HG03060 (cell line): ENCODE measurements around the gene RNU7-1.
A peak's percentile ranks its signal among the peaks of the same experiment; 100 is the strongest.

Experiments
- ATAC-seq: cut with Tn5 transposase; IDR thresholded peaks from one replicate; pipeline ENCODE4 v1.9.1; 2021; ENCODE audit warnings: low read depth, moderate number of reproducible peaks; ENCODE audit not compliant: unreplicated experiment

The RNU7-1 gene

GRCh38 chr12:6962285-6963015 is 18.8 kb downstream of the RNU7-1 start:
- ATAC-seq: no peak

GRCh38 chr12:6963016-6963731 is 19.6 kb downstream of the RNU7-1 start:
- no peak for ATAC-seq

GRCh38 chr12:6963791-6964413 is 20.3 kb downstream of the RNU7-1 start:
- no peak for ATAC-seq

- no peak for ATAC-seq
Measured at GRCh38 chr12:6964605-6965025, 21.0 kb downstream of the RNU7-1 start.

- no peak for ATAC-seq
Measured at GRCh38 chr12:6965026-6965661, 21.5 kb downstream of the RNU7-1 start.

- no peak for ATAC-seq
Measured at GRCh38 chr12:6965714-6966113, 22.1 kb downstream of the RNU7-1 start.

- no peak for ATAC-seq
Measured at GRCh38 chr12:6966351-6966750, 22.7 kb downstream of the RNU7-1 start.

- no peak for ATAC-seq
Measured at GRCh38 chr12:6967651-6968100, 24.1 kb downstream of the RNU7-1 start.

GRCh38 chr12:6968426-6968825 is 24.8 kb downstream of the RNU7-1 start:
- no peak for ATAC-seq

- peak; percentile 3 for ATAC-seq
Measured at GRCh38 chr12:6970096-6970527, 26.5 kb downstream of the RNU7-1 start.

- no peak for ATAC-seq
Measured at GRCh38 chr12:6974180-6974579, 30.6 kb downstream of the RNU7-1 start.

GRCh38 chr12:6975297-6976032 is 31.8 kb downstream of the RNU7-1 start:
- no peak for ATAC-seq

- ATAC-seq: no peak
Measured at GRCh38 chr12:6977653-6978052, 34.0 kb downstream of the RNU7-1 start.

GRCh38 chr12:6978188-6978587 is 34.6 kb downstream of the RNU7-1 start:
- no peak for ATAC-seq

GRCh38 chr12:6978611-6979011 is 35.0 kb downstream of the RNU7-1 start:
- ATAC-seq: no peak

GRCh38 chr12:6979021-6979420 is 35.4 kb downstream of the RNU7-1 start:
- ATAC-seq: no peak

GRCh38 chr12:6979453-6979852 is 35.8 kb downstream of the RNU7-1 start:
- ATAC-seq: no peak

GRCh38 chr12:6980075-6980474 is 36.5 kb downstream of the RNU7-1 start:
- ATAC-seq: no peak

GRCh38 chr12:6980740-6981139 is 37.1 kb downstream of the RNU7-1 start:
- no peak for ATAC-seq
